ENCODE measurements around the gene TMEM30A. TPM values are rescaled to one million over a fixed set of nuclear protein-coding genes. Genes with fewer than 3 reads are reported as not detected.
A peak's percentile ranks its signal among the peaks of the same experiment; 100 is the strongest.

The TMEM30A gene
- total and polyA plus RNA-seq, 3 donors from 2014 or later: 52.7 to 57.4 (median 53.8) TPM

GRCh38 chr6:75299801-75300530 lies 15.4 kb upstream of the TMEM30A start:
- Histone ChIP-seq H3K36me3 (ENCODE audit: low read depth, missing control alignments) (no peaks in the 10 kb centered on the region), H3K27ac (no peak overlapping the region), H3K27me3 (no peaks in the 10 kb centered on the region), H3K9me3 (no peaks in the 10 kb centered on the region), H3K4me1 (peaks cover 6% of the 10 kb centered on the region), H3K4me3 (no peak overlapping the region)
- no peak for DNase-seq
- TF ChIP-seq CTCF (IDR thresholded peaks at IDR 0.05) (no peak), POLR2A (IDR thresholded peaks at IDR 0.05) (no peak)
- intact Hi-C loops (cut with DNase I; ENCODE audit: low total_unique reads): loop anchor here (10.0 kb wide), 1 partner anchor 215 kb away; no protein-coding TSS in a partner anchor
- 62 to 69% methylated on average over 2 of the region's 2 CpGs for WGBS, 2 donors

- H3K9me3 ChIP-seq: no peaks in the 10 kb centered on the region
- H3K27ac ChIP-seq: no peak overlapping the region
- intact Hi-C loops (cut with DNase I; ENCODE audit: low total_unique reads): no loop called here
- H3K36me3 ChIP-seq (ENCODE audit: low read depth, missing control alignments): no peaks in the 10 kb centered on the region
- no peaks in the 10 kb centered on the region for H3K27me3 ChIP-seq
- 12 to 13% methylated on average over 3 of the region's 3 CpGs for WGBS, 2 donors
- no peak for DNase-seq
- TF ChIP-seq POLR2A (IDR thresholded peaks at IDR 0.05) (no peak), CTCF (IDR thresholded peaks at IDR 0.05) (peak; percentile 53 to 78 (median 59))
- H3K4me1 ChIP-seq: peaks cover 6% of the 10 kb centered on the region
- no peak overlapping the region for H3K4me3 ChIP-seq
Measured at GRCh38 chr6:75296811-75297779, 12.5 kb upstream of the TMEM30A start.

GRCh38 chr6:75292555-75292954 lies 8.0 kb upstream of the TMEM30A start:
- H3K27ac ChIP-seq: no peak overlapping the region
- TF ChIP-seq POLR2A (IDR thresholded peaks at IDR 0.05) (no peak), CTCF (IDR thresholded peaks at IDR 0.05) (no peak)
- DNase-seq: no peak
- no peaks in the 10 kb centered on the region for H3K9me3 ChIP-seq
- intact Hi-C loops (cut with DNase I; ENCODE audit: low total_unique reads): no loop called here
- no peaks in the 10 kb centered on the region for H3K27me3 ChIP-seq
- no peaks in the 10 kb centered on the region for H3K4me1 ChIP-seq
- H3K36me3 ChIP-seq (ENCODE audit: low read depth, missing control alignments): no peaks in the 10 kb centered on the region
- WGBS, 2 donors: 79 to 90% methylated on average over 2 of the region's 2 CpGs
- no peak overlapping the region for H3K4me3 ChIP-seq

- no peak overlapping the region for H3K27ac ChIP-seq
- no peaks in the 10 kb centered on the region for H3K4me1 ChIP-seq
- no peaks in the 10 kb centered on the region for H3K36me3 ChIP-seq (ENCODE audit: low read depth, missing control alignments)
- 70 to 83% methylated on average over 1 of the region's 1 CpG for WGBS, 2 donors
- TF ChIP-seq CTCF (IDR thresholded peaks at IDR 0.05) (no peak), POLR2A (IDR thresholded peaks at IDR 0.05) (no peak)
- no peaks in the 10 kb centered on the region for H3K9me3 ChIP-seq
- intact Hi-C loops (cut with DNase I; ENCODE audit: low total_unique reads): no loop called here
- DNase-seq: no peak
- no peak overlapping the region for H3K4me3 ChIP-seq
- H3K27me3 ChIP-seq: no peaks in the 10 kb centered on the region
Measured at GRCh38 chr6:75291744-75292143, 7.2 kb upstream of the TMEM30A start.

Measured in testis (tissue), 3 donors.